Measurements from ENCODE around the gene SCYGR4.

DNA sequence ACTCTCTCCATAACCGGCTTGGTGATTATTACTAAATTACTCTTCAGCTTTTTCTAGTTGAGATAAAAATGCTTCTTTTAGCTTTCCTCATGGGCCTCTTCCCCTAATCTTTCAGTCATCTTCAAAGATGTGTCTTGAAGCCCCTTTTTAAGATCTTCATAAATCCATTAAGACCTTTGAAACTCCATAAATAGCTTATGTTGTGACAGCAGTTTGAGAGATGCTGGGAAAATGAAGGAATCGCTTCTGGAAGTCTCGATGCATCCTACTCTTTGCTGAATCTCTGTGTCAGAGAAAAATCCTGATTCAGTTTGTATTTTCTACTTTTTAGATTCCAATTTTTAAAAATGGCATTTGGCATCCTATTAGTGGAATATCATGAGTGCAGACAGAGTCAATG lies 13.0 kb downstream of the SCYGR4 start:
- TF ChIP-seq, protein P1, sequence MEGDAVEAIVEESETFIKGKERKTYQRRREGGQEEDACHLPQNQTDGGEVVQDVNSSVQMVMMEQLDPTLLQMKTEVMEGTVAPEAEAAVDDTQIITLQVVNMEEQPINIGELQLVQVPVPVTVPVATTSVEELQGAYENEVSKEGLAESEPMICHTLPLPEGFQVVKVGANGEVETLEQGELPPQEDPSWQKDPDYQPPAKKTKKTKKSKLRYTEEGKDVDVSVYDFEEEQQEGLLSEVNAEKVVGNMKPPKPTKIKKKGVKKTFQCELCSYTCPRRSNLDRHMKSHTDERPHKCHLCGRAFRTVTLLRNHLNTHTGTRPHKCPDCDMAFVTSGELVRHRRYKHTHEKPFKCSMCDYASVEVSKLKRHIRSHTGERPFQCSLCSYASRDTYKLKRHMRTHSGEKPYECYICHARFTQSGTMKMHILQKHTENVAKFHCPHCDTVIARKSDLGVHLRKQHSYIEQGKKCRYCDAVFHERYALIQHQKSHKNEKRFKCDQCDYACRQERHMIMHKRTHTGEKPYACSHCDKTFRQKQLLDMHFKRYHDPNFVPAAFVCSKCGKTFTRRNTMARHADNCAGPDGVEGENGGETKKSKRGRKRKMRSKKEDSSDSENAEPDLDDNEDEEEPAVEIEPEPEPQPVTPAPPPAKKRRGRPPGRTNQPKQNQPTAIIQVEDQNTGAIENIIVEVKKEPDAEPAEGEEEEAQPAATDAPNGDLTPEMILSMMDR (conservative IDR thresholded peaks at IDR 0.05; ENCODE audit: low read length), result no peak
- TF ChIP-seq EZH2phosphoT487 (IDR thresholded peaks at IDR 0.05; ENCODE audit: borderline replicate concordance), result no peak
